Fibroblast of lung (primary cell): ENCODE data around the gene AKAP13. TPM values are rescaled to one million over a fixed set of nuclear protein-coding genes. Genes with fewer than 3 reads are reported as not detected.

Source experiments
- DNase-seq, 2 donors: peaks; one replicate each; pipeline versions ENCODE4 v3.0.0 to v3.0.0-alpha.2; 2010; ENCODE audit warnings: low read depth in 2 of 2
- H2AFZ ChIP-seq: 2 replicates; pipeline ENCODE4 v1.5.1; 2012; ENCODE audit warnings: low read length, control low read depth, inconsistent platforms
- H3K27ac ChIP-seq: 2 replicates; pipeline ENCODE4 v1.5.1; 2011; ENCODE audit warnings: low read length, control low read depth; ENCODE audit not compliant: insufficient read depth
- H3K27me3 ChIP-seq: 2 replicates; pipeline ENCODE4 v1.5.1; 2011; ENCODE audit warnings: mild to moderate bottlenecking, low read length; ENCODE audit not compliant: control insufficient read depth, insufficient read depth
- H3K36me3 ChIP-seq: 2 replicates; pipeline ENCODE4 v1.5.1; 2011; ENCODE audit warnings: low read length; ENCODE audit not compliant: control insufficient read depth, insufficient read depth
- H3K4me1 ChIP-seq: 2 replicates; pipeline ENCODE4 v1.5.1; 2011; ENCODE audit warnings: low read length; ENCODE audit not compliant: control insufficient read depth, insufficient read depth; ENCODE audit errors: extremely low read depth
- H3K4me2 ChIP-seq: 2 replicates; pipeline ENCODE4 v1.5.1; 2011; ENCODE audit warnings: low read length, control low read depth; ENCODE audit not compliant: insufficient read depth; ENCODE audit errors: extremely low read depth
- H3K4me3 ChIP-seq, 4 experiments: fragments of 200-600 bp in 1 of 4; sonication (generic) in 1 of 4; replicated peaks in 1 of 4; 2 replicates each; pipeline ENCODE4 v1.5.1; 2011 to 2016; ENCODE audit warnings: low read length in 4 of 4, low read depth in 3 of 4, mild to moderate bottlenecking in 3 of 4, control low read depth in 2 of 4, inconsistent platforms in 1 of 4, mixed read lengths in 1 of 4; ENCODE audit not compliant: insufficient read depth in 1 of 4; ENCODE audit errors: control extremely low read depth in 1 of 4
- H3K79me2 ChIP-seq: 2 replicates; pipeline ENCODE4 v1.5.1; 2012; ENCODE audit warnings: mild to moderate bottlenecking, low read length, inconsistent platforms; ENCODE audit not compliant: control insufficient read depth, insufficient read depth
- H3K9ac ChIP-seq: 2 replicates; pipeline ENCODE4 v1.5.1; 2011; ENCODE audit warnings: mild to moderate bottlenecking, low read length, control low read depth; ENCODE audit not compliant: insufficient read depth
- H3K9me3 ChIP-seq: 2 replicates; pipeline ENCODE4 v1.5.1; 2012; ENCODE audit warnings: low read depth, low read length; ENCODE audit not compliant: control insufficient read depth, insufficient read depth
- H4K20me1 ChIP-seq: 2 replicates; pipeline ENCODE4 v1.5.1; 2011; ENCODE audit warnings: low read length; ENCODE audit not compliant: control insufficient read depth, insufficient read depth; ENCODE audit errors: extremely low read depth
- CTCF ChIP-seq, 2 donors: IDR thresholded peaks in 1 of 2; conservative IDR thresholded peaks in 1 of 2; 1 replicate in 1 of 2; 2 replicates in 1 of 2; pipeline ENCODE4 v1.5.1; 2011 to 2012; ENCODE audit warnings: low read length in 2 of 2, control low read depth in 1 of 2, inconsistent platforms in 1 of 2, low read depth in 1 of 2, mild to moderate bottlenecking in 1 of 2
- EZH2 ChIP-seq: IDR thresholded peaks from 2 replicates; pipeline ENCODE4 v1.5.1; 2012; ENCODE audit warnings: low read length, control low read depth, mild to moderate bottlenecking; ENCODE audit errors: missing control alignments
- polyA plus RNA-seq, 2 donors: library from polyadenylated mRNA; depleted of rRNA in 1 of 2; stranded (reverse) in 1 of 2; unstranded in 1 of 2; fragments of >200 nt; gene quantifications; 2 replicates each; pipeline ENCODE4 v1.2.1, GENCODE V29; 2011 to 2012; ENCODE audit warnings: missing spikeins in 1 of 2
- total RNA-seq: library from RNA; depleted of rRNA; stranded (reverse); fragments of >200 nt; gene quantifications from 2 replicates; pipeline ENCODE4 v1.2.1, GENCODE V29; 2014

AKAP13 gene
- total and polyA plus RNA-seq, 2 donors (not counting 1 experiment from before 2014, with no cell fraction given): 8.3 to 68.4 TPM

DNA sequence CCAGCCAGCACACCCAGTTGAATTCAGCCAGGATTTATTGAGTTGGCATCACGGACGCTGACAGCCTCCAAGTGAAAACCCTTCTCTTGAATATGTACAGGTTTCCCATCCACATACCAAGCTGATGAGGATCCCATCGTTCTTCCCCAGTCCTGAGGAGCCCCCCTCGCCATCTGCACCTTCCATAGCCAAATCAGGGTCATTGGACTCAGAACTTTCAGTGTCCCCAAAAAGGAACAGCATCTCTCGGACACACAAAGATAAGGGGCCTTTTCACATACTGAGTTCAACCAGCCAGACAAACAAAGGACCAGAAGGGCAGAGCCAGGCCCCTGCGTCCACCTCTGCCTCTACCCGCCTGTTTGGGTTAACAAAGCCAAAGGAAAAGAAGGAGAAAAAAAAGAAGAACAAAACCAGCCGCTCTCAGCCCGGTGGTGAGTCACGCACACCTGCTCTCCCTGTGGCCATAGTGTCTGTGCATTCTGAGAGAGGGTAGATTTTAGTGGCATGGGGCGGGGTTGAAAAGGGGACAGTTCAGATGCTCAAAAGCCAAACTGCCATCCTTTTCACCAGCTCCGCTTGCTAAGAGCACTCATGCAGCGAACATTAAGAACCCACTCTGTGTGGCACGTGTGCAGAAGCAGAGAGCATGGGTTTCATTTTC is 363.1 kb downstream of the AKAP13 start:
- H3K27ac ChIP-seq: no peak overlapping the region
- H3K4me1 ChIP-seq: no peaks in the 10 kb centered on the region
- no peak for TF ChIP-seq EZH2
- no peak for TF ChIP-seq CTCF (conservative IDR thresholded peaks at IDR 0.05 in 1 of 2, IDR thresholded peaks at IDR 0.05 in 1 of 2; ENCODE audit: low read depth in 1 of 2, low read length in 2 of 2)
- H3K79me2 ChIP-seq: no peaks in the 10 kb centered on the region
- H3K4me3 ChIP-seq: no peak overlapping the region
- H3K36me3 ChIP-seq: peaks cover 17% of the 10 kb centered on the region
- no peak overlapping the region for H3K9ac ChIP-seq
- H3K9me3 ChIP-seq: no peaks in the 10 kb centered on the region
- H4K20me1 ChIP-seq: no peaks in the 10 kb centered on the region
- no peaks in the 10 kb centered on the region for H3K27me3 ChIP-seq
- no peak for DNase-seq
- no peak overlapping the region for H3K4me2 ChIP-seq
- no peak overlapping the region for H2AFZ ChIP-seq

GRCh38 chr15:85744579-85744978 is 364.2 kb downstream of the AKAP13 start:
- no peak overlapping the region for H2AFZ ChIP-seq
- peaks cover 19% of the 10 kb centered on the region for H3K36me3 ChIP-seq
- no peak overlapping the region for H3K4me2 ChIP-seq
- H3K4me3 ChIP-seq: no peak overlapping the region
- H3K9ac ChIP-seq: no peak overlapping the region
- no peaks in the 10 kb centered on the region for H4K20me1 ChIP-seq
- DNase-seq: no peak
- no peaks in the 10 kb centered on the region for H3K9me3 ChIP-seq
- H3K4me1 ChIP-seq: no peaks in the 10 kb centered on the region
- no peak for TF ChIP-seq EZH2
- TF ChIP-seq CTCF (conservative IDR thresholded peaks at IDR 0.05 in 1 of 2, IDR thresholded peaks at IDR 0.05 in 1 of 2; ENCODE audit: low read depth in 1 of 2, low read length in 2 of 2): no peak
- H3K79me2 ChIP-seq: no peaks in the 10 kb centered on the region
- H3K27me3 ChIP-seq: no peaks in the 10 kb centered on the region
- no peak overlapping the region for H3K27ac ChIP-seq

DNA sequence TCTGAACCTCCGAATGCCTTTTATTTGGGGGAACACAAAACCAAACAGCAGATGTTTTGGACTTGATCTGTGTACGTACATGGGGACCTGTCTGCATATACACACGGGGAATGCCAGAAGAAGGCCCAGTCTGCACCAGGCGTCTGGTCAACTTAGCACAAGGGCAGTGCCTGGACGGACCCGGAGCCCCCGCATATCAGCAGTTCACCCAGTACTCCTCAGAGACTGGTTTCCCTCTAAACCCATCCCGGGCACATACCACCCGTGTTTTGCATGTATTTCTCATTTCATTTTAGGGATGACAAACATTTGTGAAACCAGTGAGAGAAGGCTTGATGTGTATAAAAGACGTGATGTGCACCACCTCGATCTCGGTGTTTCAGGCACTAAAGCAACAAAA is 364.6 kb downstream of the AKAP13 start:
- no peak overlapping the region for H3K9ac ChIP-seq
- no peak overlapping the region for H3K27ac ChIP-seq
- no peak overlapping the region for H3K4me2 ChIP-seq
- TF ChIP-seq CTCF (conservative IDR thresholded peaks at IDR 0.05 in 1 of 2, IDR thresholded peaks at IDR 0.05 in 1 of 2; ENCODE audit: low read depth in 1 of 2, low read length in 2 of 2) (no peak), EZH2 (no peak)
- no peaks in the 10 kb centered on the region for H3K27me3 ChIP-seq
- H2AFZ ChIP-seq: no peak overlapping the region
- peaks cover 19% of the 10 kb centered on the region for H3K36me3 ChIP-seq
- no peak for DNase-seq
- no peaks in the 10 kb centered on the region for H3K9me3 ChIP-seq
- H3K4me1 ChIP-seq: no peaks in the 10 kb centered on the region
- no peaks in the 10 kb centered on the region for H3K79me2 ChIP-seq
- H4K20me1 ChIP-seq: no peaks in the 10 kb centered on the region
- H3K4me3 ChIP-seq: no peak overlapping the region
